Transverse colon (tissue), 4 donors: ENCODE results near the gene MON2. TPM values are rescaled to one million over a fixed set of nuclear protein-coding genes. Genes with fewer than 3 reads are reported as not detected.

Experiments
- DNase-seq: peaks from one replicate; pipeline ENCODE4 v3.0.0-alpha.2; 2019
- H3K27ac ChIP-seq, 4 donors: fragments of 200-600 bp; sonication (generic); 2 replicates each; pipeline ENCODE4 v1.5.1; 2016 to 2018; ENCODE audit warnings: inconsistent platforms in 4 of 4
- H3K27me3 ChIP-seq: fragments of 200-600 bp; sonication (generic); 2 replicates; pipeline ENCODE4 v1.5.1; 2017; ENCODE audit warnings: inconsistent platforms
- H3K36me3 ChIP-seq, 4 donors: fragments of 200-600 bp; sonication (generic); 2 replicates each; pipeline ENCODE4 v1.5.1; 2017 to 2019; ENCODE audit warnings: inconsistent platforms in 4 of 4
- H3K4me1 ChIP-seq, 4 donors: fragments of 200-600 bp; sonication (generic); 2 replicates each; pipeline ENCODE4 v1.5.1; 2017 to 2020; ENCODE audit warnings: inconsistent platforms in 4 of 4
- H3K4me3 ChIP-seq, 4 donors: fragments of 200-600 bp; sonication (generic); 1 replicate in 1 of 4; 2 replicates in 3 of 4; pipeline versions ENCODE4 v1.5.1 to v1.6.1; 2017 to 2019; ENCODE audit warnings: inconsistent platforms in 4 of 4
- H3K9me3 ChIP-seq, 2 donors: fragments of 200-600 bp; sonication (generic); 2 replicates each; pipeline ENCODE4 v1.5.1; 2017 to 2019; ENCODE audit warnings: inconsistent platforms in 2 of 2
- CTCF ChIP-seq, 5 experiments: fragments of 200-600 bp in 3 of 5; fragments of 450-650 bp in 2 of 5; sonication (generic) in 3 of 5; IDR thresholded peaks; 1 replicate in 2 of 5; 2 replicates in 3 of 5; pipeline ENCODE4 v1.5.1; 2016 to 2017; ENCODE audit warnings: antibody characterized with exemption in 5 of 5, inconsistent platforms in 3 of 5, mild to moderate bottlenecking in 2 of 5, moderate library complexity in 1 of 5
- EP300 ChIP-seq: sonication (generic); formaldehyde crosslinking; IDR thresholded peaks from one replicate; pipeline ENCODE4 v1.6.1; 2017; ENCODE audit warnings: antibody characterized with exemption, low read depth
- POLR2A ChIP-seq: fragments of 450-650 bp; IDR thresholded peaks from one replicate; pipeline ENCODE4 v1.6.1; 2016; ENCODE audit warnings: antibody characterized with exemption, mild to moderate bottlenecking, moderate library complexity
- POLR2AphosphoS5 ChIP-seq, 3 donors: sonication (generic); formaldehyde crosslinking; IDR thresholded peaks; one replicate each; pipeline ENCODE4 v1.6.1; 2016; ENCODE audit warnings: antibody characterized with exemption in 3 of 3
- WGBS, 2 donors: methylation state at CpG; one replicate each; pipeline ENCODE4 v1.1.5; 2018; ENCODE audit warnings: low coverage in 1 of 2; 5-methylcytosine and 5-hydroxymethylcytosine counted together
- in situ Hi-C, 4 donors: fragments of 200-750 bp; cut with MboI; loops; one replicate each; pipeline versions ENCODE4 v1.15.0 to v1.15.1; 2017; ENCODE audit warnings: low sequenced_read_pairs in 3 of 4, low pct_ligation_motif_present in 1 of 4, low pct_unique_long_range_greater_than_20kb in 1 of 4
- intact Hi-C: fragments of 100-400 bp; cut with DNase I; formaldehyde crosslinking; loops from one replicate; pipeline ENCODE4 v1.15.1; 2023; ENCODE audit warnings: low total_unique reads
- total RNA-seq, 4 donors: library from RNA; depleted of rRNA; stranded (reverse); fragments of >200 nt; gene quantifications; one replicate each; pipeline ENCODE4 v1.1.0, GENCODE V29; 2016

MON2 gene
- total RNA-seq, 4 donors from 2014 or later, result 94.6 to 157 (median 129) TPM

DNA sequence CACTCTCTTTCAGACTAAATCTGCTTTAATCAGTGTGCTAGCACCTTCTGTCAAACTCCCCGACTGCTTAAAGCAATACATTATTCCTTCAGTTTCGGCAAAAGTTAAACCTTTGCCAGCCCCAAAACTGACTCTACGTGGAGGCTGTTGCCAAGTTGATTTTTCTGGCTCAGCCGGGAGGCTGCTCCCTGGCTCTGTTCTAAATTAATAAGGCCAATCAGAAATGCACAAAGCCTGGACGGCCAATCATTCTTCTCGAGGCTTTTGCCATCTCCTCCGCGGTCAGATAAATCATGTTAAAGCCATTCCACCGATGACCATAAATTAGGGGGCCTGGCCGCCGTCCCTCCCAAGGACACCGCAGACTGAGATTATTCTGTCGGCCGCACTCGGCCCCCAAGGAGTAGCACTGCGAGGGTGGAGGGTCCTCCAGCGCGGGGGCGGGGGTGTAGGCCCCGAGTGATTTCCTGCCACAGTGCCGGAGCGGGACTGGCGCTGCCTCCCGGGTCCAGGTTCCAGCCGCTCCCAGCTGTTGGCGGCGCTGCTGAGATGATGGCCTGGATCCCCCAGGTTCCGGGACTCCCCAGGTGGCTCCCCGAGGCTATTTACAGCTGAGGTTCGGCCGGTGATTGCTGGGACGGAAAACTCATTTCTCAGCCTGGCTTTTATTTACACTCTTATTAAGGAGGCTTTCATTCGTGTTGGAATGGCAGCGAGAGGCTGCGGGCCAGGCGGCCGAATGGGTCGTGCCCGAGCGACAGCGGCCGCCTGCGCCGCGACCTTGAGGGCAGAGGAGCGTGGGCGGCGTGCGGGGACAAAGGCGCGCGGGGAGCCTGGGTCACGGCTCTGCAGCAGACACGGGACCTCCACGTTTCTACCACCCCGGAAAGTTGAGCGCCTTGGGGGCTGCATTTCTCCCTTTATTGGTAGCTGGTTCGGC, 165.1 kb downstream of the MON2 start:
- Histone ChIP-seq H3K4me3 (peak overlapping the region; percentile 43 to 59 (median 48)), H3K27ac (peak overlapping the region; percentile 44 to 73 (median 58)), H3K36me3 (no peaks in the 10 kb centered on the region), H3K27me3 (peaks cover 17% of the 10 kb centered on the region), H3K4me1 (peaks cover 0 to 18% (median 13%) of the 10 kb centered on the region in 4 donors), H3K9me3 (no peaks in the 10 kb centered on the region)
- intact Hi-C loops (no loop called here), in situ Hi-C loops (no loop called here)
- WGBS, 2 donors, result 4 to 31% methylated on average over 2 to 49 of the region's 58 CpGs
- TF ChIP-seq EP300 (no peak), CTCF (IDR thresholded peaks at IDR 0.05) (peak; percentile 8 to 37 (median 26))
- DNase-seq, result peak; percentile 61

DNA sequence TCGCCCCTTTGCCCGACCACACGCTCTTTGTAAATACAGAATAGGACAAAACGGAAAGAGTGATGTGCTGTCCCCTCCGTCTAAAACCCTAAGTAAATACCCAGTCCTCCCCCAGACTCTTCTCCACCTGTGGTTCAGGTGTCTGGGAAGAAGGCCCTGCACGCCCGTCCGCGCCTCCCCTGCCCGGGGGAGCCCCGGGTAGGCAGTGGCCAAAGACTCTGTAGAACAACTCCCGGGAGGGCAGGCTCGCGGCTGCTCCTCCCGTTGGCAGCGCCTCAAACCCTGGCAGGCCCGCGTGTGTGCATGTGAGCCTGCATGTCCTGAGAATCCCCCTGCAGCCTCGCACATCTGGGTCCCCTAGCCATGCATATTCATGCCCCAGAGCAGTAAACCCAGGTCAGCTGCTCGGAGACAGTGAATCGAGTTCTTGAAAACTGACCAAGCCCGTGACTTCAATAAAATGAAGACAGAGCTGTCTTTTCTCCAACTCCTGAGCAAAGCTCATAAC, 165.8 kb downstream of the MON2 start:
- Histone ChIP-seq H3K4me3 (peak overlapping the region; percentile 43 to 59 (median 48)), H3K27me3 (peaks cover 17% of the 10 kb centered on the region), H3K27ac (peak overlapping the region; percentile 44 to 73 (median 58)), H3K36me3 (no peaks in the 10 kb centered on the region), H3K9me3 (no peaks in the 10 kb centered on the region), H3K4me1 (peaks cover 0 to 18% (median 13%) of the 10 kb centered on the region in 4 donors)
- peak; percentile 35 for DNase-seq
- intact Hi-C loops, result no loop called here
- in situ Hi-C loops, result no loop called here
- WGBS, 2 donors, result 0 to 7% methylated on average over 1 to 13 of the region's 22 CpGs
- TF ChIP-seq POLR2A (no peak), CTCF (IDR thresholded peaks at IDR 0.05) (no peak), POLR2AphosphoS5 (IDR thresholded peaks at IDR 0.05) (no peak), EP300 (no peak)

GRCh38 chr12:62635649-62636048, 169.0 kb downstream of the MON2 start:
- in situ Hi-C loops, result no loop called here
- no peaks in the 10 kb centered on the region for H3K9me3 ChIP-seq
- H3K36me3 ChIP-seq, result no peaks in the 10 kb centered on the region
- no peak overlapping the region for H3K4me3 ChIP-seq
- intact Hi-C loops, result no loop called here
- DNase-seq, result no peak
- WGBS, 2 donors, result 95 to 100% methylated on average over 1 of the region's 1 CpG
- H3K27ac ChIP-seq, result no peak overlapping the region
- peaks cover 13% of the 10 kb centered on the region for H3K27me3 ChIP-seq
- H3K4me1 ChIP-seq, result peaks cover 0 to 20% (median 13%) of the 10 kb centered on the region in 4 donors
- TF ChIP-seq CTCF (IDR thresholded peaks at IDR 0.05), result no peak
- no peak for TF ChIP-seq EP300
- no peak for TF ChIP-seq POLR2A
- no peak for TF ChIP-seq POLR2AphosphoS5 (IDR thresholded peaks at IDR 0.05)

- intact Hi-C loops (no loop called here), in situ Hi-C loops (no loop called here)
- TF ChIP-seq POLR2AphosphoS5 (IDR thresholded peaks at IDR 0.05), result no peak
- TF ChIP-seq CTCF (IDR thresholded peaks at IDR 0.05), result no peak
- no peak for TF ChIP-seq POLR2A
- TF ChIP-seq EP300, result no peak
- peaks cover 0 to 7% (median 3%) of the 10 kb centered on the region in 4 donors for H3K4me1 ChIP-seq
- no peaks in the 10 kb centered on the region for H3K36me3 ChIP-seq
- no peak overlapping the region for H3K27ac ChIP-seq
- H3K9me3 ChIP-seq, result no peaks in the 10 kb centered on the region
- WGBS, 2 donors, result 86 to 100% methylated on average over 1 to 5 of the region's 5 CpGs
- DNase-seq, result no peak
- H3K4me3 ChIP-seq, result no peak overlapping the region
- H3K27me3 ChIP-seq, result peaks cover 7% of the 10 kb centered on the region
These were observed 171.1 kb downstream of the MON2 start for GRCh38 chr12:62637679-62638078.
